T-helper 1 cell treated with Interleukin-12 subunit alpha and Interleukin-12 subunit beta and Interleukin-4 antibody, amounts not matched to agents 30 ng/mL and 1 ng/mL, for 36 hours (primary cell): ENCODE results near the gene EBF3. TPM values are rescaled to one million over a fixed set of nuclear protein-coding genes. Genes with fewer than 3 reads are reported as not detected.

Experiments
- intact Hi-C: fragments of 100-400 bp; cut with micrococcal nuclease; formaldehyde crosslinking; loops from one replicate; pipeline ENCODE4 v1.15.1; 2024
- total RNA-seq: library from RNA; stranded (reverse); gene quantifications from 2 replicates; pipeline ENCODE4 v1.2.3, GENCODE V29; 2022

The EBF3 gene, protein sequence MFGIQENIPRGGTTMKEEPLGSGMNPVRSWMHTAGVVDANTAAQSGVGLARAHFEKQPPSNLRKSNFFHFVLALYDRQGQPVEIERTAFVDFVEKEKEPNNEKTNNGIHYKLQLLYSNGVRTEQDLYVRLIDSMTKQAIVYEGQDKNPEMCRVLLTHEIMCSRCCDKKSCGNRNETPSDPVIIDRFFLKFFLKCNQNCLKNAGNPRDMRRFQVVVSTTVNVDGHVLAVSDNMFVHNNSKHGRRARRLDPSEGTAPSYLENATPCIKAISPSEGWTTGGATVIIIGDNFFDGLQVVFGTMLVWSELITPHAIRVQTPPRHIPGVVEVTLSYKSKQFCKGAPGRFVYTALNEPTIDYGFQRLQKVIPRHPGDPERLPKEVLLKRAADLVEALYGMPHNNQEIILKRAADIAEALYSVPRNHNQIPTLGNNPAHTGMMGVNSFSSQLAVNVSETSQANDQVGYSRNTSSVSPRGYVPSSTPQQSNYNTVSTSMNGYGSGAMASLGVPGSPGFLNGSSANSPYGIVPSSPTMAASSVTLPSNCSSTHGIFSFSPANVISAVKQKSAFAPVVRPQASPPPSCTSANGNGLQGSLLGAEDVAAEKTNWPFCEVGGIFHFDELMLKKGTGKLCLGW
- not detected in 2 replicates for total RNA-seq

DNA sequence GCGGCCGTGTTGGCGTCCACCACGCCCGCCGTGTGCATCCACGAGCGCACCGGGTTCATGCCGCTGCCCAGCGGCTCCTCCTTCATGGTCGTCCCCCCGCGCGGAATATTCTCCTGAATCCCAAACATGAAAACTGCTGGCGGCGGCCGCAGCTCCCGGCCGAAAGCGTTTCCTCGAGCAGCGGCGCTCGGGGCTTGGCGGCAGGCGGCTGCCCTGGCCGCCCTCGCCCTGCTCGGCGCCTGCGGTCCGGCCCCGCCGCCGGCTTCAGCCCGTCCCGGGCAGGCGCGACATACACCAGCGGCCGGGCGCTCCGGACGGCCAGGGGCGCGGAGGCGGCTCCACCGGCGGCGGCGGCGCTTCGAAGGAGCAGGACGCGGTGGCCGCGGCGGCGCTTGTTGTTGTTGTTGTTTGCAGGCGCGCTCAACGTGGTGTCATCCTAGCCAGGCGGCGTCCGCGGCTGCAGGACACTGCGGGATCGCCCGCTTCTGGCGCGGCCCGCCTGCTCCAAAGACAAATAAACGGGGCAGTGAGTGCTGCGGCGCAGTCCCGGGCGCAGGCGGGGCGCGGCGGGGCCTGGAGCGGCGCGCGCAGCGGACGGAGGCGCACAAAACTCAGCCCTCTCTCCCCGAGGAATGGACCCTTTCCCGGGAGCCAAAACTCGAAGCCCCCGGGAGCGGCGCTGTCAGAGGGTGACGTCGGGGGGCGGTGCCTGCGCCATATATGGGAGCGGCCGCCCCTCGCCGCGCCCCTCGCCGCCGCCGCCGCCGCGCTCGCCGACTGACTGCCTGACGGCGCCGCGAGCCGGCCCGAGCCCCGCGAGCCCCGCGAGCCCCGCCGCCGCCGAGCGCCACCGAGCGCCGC lies at the start of gene EBF3:
Gene EBF3 (minus strand): TSS at position 634 of the 861 bp plus-strand sequence. CDS start 506 bp downstream, at position 128.
- intact Hi-C loops = loop anchor here (2.0 to 10.0 kb wide), 3 partner anchors 145 to 499 kb away; partner anchors contain the start of gene MGMT

DNA sequence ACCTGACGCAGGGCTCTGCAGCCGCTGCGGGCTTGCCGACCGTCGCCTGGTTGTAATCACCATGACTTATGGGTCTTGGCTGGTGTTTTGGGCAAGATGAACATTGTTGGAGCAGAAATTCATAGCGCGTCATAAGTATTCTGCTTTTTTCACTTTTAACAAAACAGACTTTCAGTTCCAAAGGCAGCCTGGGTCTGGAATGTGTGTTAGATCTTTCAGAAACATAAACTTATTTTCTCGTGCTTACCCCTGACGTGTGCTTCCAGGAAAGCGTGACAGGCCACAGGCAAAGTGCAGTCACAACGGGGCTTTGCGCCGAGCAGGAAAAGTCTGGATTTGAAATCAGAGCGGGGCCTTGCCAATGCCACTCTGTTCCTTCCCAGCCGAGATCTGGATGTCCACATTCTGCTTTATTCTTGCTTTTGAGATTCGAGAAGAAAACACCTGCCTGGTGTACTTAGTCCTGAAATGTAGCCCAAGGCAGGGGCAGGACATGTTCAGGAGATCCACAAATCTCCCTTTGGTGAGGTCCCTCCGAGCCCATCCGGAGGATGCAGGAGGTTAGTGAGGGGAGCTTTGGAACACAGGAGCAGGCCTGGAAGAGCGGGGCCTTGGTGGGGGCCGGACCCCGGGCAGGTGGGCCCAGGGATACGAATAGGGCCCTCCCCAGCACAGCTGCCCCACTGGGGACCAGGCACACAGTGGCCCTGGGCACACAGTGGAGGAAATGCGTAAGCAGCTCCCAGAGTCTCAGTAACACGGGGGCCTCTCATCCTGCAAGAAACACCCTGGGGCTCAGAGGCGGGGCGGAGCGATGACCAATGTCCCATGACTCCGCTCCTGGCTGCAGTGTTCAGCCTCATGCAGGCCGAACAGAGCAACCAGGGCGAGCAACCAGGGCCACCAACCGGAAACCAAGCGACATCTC lies 49.5 kb upstream of the EBF3 start:
- intact Hi-C loops = no loop called here

DNA sequence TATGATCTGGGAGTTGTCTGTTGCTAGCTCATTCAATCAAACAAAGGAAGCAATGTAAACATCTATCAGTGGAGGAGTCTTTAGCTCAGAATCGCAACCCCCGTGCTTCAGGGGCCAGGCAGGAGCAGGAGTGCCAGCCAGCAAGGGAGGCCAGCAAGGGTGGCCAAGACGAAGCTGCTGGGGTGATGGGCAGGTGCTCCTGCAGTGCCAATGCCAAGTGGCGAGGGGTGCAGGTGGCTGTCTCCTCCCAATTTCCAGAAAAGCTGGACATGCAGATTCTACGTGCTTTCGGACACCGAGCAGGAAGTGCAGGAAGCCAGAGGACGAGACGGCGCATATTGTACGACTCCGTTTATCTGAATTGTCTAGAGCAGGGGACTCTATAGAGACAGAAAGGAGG lies 48.1 kb upstream of the EBF3 start:
- intact Hi-C loops = no loop called here

DNA sequence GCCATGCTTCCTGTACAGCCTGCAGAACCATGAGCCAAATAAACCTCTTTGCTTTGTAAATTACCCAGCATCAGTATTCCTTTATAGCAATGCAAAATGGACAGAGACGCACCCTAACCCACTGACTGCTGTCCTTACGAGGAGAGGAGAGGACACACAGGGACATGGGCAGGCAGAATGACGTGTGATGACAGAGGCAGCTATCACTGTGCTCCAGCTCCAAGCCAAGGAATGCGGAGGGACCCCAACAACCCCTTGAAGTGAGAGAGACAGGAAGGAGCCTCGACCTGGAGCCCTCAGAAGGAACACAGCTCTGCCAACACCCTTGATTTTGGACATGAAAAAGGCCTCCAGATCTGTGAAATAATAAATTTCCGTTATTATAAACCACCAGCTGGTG lies 46.6 kb upstream of the EBF3 start:
- intact Hi-C loops = no loop called here

GRCh38 chr10:130009228-130009627 lies 45.2 kb upstream of the EBF3 start:
- intact Hi-C loops = no loop called here

DNA sequence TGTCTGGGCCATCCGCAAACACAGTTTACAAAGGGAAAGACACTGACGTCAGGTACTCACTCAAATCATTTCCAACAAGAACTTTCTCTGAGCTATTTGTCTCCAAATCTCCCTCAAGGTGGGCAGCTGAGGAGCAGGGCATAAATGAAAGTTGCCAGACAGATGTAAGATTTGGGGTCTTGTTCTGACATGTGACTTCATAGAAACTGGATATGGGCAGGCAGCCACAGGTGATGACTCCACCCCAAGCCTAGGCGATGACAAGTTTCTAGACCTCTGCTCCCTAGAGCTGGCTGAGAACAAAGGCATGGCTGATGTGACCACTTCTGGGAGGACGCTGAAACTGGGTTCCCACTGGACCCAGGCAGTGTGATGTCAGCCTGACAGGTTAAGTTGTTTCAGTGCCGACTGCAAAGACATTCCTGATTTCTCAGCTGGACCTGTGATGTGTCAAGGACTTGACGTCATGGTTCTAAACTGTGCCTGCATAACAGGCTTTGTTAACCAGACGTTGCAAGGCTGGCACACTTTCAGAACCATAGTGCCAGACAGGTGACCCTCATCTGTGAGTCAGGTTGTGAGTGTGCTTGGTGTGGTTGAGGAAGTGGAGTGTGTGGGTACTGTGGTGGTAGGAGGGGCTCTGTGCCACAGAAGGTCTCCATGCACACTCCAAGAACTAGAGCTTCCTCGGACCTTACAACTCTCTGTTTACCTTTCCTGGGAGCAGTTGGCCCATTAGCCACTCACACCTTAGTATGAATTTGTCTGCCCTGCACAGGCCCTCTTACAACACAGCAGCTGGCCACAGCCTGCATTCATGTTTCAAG lies 39.9 kb upstream of the EBF3 start:
- intact Hi-C loops = no loop called here

GRCh38 chr10:130003166-130003565 lies 39.1 kb upstream of the EBF3 start:
- intact Hi-C loops = no loop called here

GRCh38 chr10:130002606-130003005 lies 38.5 kb upstream of the EBF3 start:
- intact Hi-C loops = no loop called here

- intact Hi-C loops = no loop called here
These were observed 36.8 kb upstream of the EBF3 start for GRCh38 chr10:130000918-130001317.

DNA sequence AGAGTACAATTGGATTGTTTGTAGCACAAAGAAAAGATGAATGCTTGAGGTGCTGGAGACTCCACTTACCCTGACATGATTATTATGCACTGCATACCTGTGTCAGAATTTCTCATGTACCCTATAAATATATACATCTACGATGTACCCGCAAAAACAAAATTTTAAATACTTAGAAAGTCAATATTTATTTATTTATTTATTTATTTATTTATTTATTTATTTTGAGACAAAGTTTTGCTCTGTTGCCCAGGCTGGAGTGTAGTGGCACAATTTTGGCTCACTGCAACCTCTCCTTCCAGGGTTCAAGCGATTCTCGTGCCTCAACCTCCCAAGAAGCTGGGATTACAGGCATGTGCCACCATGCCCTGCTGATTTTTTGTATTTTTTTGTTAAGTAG lies 35.1 kb upstream of the EBF3 start:
- intact Hi-C loops = no loop called here

DNA sequence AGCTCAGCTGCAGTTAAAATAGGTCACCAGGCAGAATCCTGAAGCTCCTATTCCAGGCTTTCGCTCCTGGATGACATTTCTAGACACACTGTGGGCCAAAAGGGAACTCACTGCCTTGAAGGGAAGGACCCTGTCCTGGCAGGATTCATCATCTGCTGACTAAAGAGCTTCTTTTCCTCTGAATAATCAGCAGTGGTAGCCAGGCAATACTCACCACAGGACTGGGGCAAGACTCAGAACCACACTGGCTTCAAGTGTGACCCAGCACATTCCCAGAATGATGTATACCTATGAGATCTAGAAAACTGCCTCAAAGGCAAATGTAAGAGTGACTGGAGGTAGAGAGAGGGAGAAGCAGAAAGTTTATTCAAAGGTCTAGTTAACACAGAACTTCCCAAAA lies 29.5 kb upstream of the EBF3 start:
- intact Hi-C loops = loop anchor here (5.0 kb wide), 1 partner anchor 539 kb away; no protein-coding TSS in a partner anchor

- intact Hi-C loops = loop anchor here (5.0 kb wide), 1 partner anchor 540 kb away; no protein-coding TSS in a partner anchor
These were observed 28.3 kb upstream of the EBF3 start for GRCh38 chr10:129992356-129992755.

DNA sequence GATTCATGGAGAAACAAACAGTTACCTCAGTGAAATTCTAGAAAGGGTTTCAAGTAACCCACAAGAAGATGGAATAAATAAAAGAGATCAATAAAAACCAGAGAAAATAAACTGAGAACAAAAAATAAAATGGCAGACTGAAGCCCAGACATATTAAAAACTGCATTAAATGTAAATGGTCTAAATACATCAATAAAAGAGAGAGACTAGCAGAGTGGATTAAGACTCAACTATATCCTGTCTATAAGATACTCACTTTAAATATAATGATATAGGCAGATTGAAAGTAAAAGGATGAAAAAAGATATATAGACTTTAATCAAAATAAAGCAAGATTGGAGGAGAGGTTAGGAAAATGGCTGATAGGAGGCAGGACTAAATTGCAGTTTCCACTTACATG lies 18.8 kb upstream of the EBF3 start:
- intact Hi-C loops = no loop called here

DNA sequence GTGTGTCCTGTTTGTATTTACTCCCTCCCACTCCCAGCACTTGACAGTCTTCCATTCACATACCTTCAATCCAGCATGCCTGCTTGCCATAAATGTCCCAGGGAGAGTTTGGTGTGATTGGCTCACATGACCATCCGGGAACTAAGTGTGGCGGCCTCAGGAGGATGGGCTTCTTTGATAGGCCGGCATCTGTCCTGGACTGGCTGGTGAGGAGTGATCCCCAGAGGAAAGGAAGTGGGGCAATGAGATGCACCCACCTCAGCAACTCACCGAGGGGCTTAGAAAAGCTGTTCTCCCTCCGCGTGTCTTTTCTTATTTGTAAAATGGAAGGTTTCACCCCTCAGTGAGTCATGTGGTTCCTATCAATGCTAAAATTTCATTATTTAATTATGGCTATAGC lies 14.9 kb upstream of the EBF3 start:
- intact Hi-C loops = no loop called here

GRCh38 chr10:129978322-129978721 lies 14.2 kb upstream of the EBF3 start:
- intact Hi-C loops = no loop called here

GRCh38 chr10:129977794-129978193 lies 13.7 kb upstream of the EBF3 start:
- intact Hi-C loops = no loop called here

DNA sequence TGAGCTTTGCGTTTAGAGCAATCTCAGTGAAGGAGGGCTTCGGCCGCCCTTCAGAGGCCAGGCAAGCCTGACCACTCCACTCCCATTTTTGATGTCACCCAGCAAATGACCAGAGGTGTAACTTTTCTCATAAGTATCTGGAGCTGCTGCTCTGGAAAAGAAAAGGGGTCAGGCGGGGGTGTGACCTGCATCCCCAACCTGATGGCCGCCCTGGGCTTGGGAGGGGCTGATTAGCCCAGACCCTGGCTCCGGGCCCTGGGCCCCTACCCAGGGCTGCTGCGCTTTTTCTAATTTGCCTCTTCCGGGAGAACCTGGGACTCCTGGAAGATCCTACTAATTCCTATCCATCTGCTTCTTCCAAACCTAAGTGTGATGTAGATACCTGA lies 9.6 kb upstream of the EBF3 start:
- intact Hi-C loops = loop anchor here (2.0 to 5.0 kb wide), 2 partner anchors 153 to 941 kb away; no protein-coding TSS in a partner anchor

GRCh38 chr10:129972966-129973673 lies 9.0 kb upstream of the EBF3 start:
- intact Hi-C loops = loop anchor here (1.0 to 5.0 kb wide), 3 partner anchors 154 to 941 kb away; no protein-coding TSS in a partner anchor
